GM21381 (cell line): Measurements from ENCODE around the gene SDCCAG8.

Experiments used
- ATAC-seq: cut with Tn5 transposase; IDR thresholded peaks from one replicate; pipeline ENCODE4 v1.9.1; 2021; ENCODE audit warnings: mild to moderate bottlenecking, moderate library complexity; ENCODE audit not compliant: unreplicated experiment

Gene SDCCAG8

DNA sequence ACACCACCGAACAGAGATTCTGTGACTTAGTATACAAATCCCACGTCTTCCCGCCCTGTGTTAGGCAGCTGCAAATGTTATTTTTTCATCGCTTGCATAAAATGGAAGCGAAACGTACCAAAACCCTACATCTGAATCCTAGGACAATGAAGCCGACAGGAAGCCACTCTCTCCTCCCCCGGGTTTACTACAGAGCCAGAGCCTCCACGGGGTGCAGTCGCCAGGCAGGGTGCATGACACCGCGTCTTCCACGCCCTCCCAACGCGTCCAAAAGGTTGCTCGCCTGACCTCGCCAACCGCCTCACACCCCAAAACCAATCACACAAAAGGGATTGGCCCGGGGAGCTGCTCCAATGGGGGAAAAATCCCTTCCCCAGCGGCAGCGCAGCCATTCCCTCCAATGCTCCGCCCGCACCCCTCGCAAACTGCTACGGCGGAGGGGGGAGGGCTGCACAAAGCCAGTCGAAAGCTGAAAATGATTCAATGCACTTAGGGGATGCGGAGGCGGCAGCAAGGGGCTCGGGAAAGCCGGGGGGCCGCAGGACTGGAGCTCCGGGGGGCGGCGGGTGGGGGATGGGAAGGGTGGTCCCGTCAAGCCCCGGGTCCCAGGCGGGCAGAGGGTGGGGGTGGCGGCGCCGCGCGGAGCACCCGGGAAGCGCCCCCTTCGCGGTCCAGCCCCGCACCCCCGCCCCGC is 1.5 kb upstream of the SDCCAG8 start:
- ATAC-seq = peak; percentile 15

DNA sequence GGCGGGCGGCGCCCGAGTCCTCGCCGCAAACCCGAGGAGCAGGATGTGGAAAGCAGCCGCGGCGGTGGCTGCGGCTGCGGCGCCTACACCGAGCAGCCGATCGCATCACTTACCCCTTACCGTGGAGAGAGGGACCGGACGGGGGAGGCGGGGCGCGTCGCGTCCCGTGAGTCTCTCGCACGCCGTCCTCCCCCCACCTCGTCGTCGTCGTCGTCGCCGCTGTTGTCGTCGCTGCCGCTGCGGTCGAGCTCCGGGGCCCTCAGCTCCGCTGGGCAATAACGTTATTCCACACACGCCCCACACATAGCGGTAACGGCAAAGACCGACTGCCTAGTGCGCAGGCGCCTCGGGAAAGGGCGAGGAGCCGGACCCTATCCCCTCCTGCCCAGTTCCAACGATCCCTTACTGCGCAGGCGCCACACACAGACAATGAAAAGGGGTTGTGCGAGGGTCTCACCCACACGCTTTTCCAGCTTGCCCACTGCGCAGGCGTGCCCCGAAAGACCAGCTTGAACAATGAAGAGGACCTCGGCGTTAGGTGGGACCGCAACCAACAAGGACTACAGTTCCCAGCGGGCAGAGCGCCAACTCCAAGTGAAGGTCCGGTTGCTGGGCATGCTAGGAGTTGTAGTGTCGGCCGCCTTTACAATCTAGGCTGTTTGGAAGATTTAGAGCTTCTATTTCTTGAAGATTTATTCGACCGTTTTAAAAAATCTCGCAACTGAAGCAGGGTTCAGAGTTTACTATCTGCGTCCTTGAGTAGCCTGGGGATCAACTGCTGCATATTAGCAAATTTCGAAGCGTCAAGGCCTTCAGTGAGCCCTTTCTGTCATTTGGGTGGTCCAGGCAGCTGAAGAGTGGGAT is 682 bp upstream of the SDCCAG8 start, which contains the start of gene CEP170:
Gene CEP170, minus strand, starts transcription at position 355 of the 864 bp plus-strand sequence. CDS start 30,001 bp downstream, outside the sequence.
- peak; percentile 45 for ATAC-seq

DNA sequence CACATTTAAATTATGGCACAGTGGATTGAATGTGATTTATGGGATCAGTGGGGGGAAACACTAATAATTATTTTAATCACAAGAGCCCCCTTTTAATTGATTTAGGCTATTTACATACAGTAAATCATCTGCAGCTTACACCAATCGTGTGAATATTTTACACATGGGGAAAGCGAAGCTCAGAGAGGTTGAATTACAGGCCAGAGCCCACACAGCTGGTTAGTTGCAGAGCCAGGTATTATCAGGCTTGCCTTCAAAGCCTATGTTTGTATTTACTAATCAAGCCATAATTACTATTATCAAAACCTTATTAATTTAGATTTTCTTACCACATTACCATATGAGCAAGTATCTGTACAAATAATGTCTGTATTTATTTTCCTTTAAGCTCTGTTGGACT is 749 bp downstream of the SDCCAG8 start:
- ATAC-seq = no peak

DNA sequence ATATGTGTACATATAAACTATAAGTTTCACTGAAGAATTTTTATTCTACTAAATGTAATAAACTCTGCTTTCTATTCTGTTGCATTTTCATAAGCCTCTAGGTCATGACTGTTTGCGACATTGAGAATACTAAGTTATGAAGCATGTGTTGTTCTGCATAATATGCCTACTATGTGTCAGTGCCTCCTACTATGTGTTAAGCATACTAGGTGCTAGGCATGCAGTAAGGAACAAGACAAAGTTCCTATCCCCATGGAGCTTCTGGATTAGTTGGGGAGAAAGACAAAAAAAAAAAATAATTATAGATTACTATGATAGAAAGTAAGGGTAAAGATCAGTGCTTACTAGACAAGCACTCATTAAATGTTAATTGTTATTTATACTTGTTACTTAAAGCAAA is 1.3 kb downstream of the SDCCAG8 start:
- ATAC-seq = no peak

DNA sequence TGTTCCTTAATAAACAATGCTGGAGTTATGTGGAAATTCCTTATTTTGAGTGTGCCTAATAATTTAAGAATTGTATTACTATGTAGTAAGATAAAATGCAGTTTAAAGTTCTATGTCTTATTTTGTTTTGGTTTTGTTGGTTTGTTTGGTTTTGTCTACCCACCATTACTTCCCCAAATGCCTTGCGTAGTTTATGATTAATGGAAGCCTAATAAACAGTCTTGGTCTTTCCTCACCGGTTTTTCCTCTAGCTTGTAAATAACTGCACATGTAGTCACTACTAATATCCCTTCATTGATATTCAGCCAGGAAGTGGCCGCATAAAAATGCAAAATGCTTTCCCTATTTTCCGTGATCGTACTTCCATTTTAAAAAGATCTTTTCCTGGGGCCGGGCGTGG is 2.9 kb downstream of the SDCCAG8 start:
- ATAC-seq = no peak

DNA sequence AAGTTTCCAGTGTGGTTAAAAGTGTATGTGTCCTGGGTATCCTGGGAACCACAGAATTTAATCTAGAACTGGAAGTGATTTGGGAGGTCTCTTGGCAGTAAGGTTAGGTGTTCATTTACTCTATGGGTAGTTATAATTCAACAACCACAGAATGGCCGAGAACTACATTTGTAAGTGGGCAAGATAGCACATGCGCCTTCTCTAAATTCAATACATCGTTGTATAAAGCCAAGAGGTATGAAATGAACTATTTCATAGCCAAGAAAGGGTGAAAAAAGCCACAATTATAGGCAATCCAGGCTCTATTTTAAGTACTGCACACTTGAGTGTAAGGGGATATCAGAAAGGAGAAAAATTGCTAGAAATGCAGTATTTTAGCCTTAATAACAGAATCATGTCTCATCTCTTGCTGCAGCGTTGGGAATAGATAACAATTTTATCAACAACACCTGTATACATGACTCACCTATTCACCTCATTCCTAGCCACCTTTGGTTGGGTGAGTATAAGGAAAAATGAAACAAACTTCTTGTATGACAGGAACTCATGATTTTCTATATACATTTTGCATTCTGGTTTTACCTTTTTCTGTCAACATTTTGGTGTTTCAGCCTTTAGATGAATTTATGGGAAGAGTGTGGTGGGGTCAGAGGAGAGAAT is 4.5 kb downstream of the SDCCAG8 start:
- ATAC-seq = no peak

DNA sequence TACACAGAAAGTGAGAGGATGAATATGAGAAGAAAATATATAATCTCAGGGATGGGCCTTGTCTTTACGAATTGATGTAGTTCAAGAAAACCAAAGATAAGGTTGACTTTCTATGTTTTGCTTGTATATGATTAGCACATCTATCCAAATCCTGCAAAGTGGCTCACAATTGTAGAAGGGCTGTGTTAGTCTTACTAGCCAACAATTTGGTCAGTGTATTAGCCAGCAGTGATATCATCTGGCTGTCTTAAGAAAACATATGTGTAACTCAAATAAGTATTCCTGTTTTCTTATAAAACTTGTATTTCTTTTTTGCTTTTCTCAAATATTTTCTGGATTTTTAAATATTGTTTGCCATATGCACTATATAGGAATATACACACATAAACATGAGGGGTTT is 5.5 kb downstream of the SDCCAG8 start:
- ATAC-seq = no peak

DNA sequence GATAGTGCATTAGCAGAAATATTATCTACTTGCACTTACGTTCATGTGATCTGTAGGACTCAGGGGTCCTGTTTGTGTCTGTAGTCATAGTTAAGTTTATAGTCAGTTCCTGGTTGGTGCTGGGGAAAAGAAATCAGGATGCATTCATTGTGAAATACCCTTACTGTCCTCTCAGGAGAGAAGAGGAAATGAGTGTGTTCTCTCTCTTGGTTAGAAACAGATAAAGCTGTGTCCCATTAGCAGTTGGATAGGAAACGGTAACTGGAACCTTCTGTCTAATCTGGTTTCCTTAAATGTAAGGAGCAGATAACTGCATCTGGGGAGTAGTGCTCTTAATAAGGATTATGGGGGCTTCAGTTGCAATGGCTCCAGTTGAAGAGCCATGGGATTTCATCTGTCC is 8.9 kb downstream of the SDCCAG8 start:
- ATAC-seq = no peak

DNA sequence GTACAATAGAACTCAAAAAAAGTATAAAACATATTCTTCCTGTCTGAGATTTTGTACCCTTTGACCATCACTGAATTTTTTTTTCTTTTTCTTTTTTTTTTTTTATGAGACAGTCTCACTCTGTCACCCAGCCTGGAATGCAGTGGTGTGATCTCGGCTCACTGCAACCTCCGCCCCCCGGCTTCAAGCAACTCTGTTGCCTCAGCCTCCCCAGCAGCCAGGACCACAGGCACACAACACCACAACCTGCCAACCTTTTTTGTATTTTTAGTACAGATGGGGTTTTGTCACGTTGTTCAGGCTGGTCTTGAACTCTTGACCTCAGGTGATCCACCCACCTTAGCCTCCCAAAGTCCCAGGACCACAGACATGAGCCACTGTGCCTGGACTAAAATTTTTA is 10.4 kb downstream of the SDCCAG8 start:
- ATAC-seq = no peak

DNA sequence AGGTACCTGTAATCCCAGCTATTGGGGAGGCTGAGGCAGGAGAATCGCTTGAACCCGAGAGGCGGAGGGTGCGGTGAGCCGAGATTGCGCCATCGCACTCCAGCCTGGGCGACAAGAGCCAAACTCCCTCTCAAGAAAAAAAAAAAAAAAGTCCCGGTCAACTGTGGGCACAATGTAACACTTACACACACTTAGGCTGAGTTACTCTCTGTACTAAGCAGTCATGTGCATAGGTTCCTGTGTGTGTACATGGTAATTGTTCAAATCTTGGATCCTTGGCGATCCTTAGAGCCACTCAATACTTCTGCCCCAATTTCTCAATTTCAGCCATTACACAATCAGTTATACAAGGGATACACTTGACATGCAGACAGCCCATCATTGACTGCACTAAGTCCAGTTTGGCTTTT is 11.6 kb downstream of the SDCCAG8 start:
- ATAC-seq = no peak

DNA sequence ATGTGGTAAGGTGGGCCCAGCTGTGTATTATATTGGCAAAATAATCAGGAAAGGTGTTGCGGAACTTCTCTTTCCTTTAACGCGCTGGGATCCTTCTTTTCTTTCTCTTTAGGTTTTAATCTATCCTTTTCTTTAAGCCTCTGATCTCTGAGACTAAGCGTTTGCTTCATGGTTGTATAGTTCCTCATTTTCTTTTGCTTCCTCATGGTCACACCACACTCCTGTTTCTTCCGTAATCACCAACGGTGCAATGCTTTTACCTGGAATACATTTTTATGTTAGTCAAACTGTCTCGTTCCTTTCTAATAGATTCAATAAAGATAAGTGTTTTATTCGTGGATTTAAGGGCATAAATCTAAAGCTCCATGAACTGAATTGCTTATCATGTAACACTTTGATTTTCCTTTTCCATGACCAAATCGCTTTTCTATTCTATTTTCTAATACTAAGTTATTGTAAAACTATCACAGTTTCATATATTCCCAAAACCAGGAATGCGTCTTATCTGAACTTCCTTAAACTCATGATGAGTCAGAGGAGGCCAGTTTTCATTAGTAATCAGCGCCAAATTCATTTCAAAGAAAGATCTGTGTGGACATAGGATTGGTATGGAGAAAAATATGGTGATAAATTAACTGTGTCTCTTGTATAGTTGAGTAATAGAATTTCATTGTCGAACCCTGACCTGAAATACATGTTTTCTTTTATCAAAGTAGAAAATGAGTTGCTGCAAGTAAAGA is 12.2 kb downstream of the SDCCAG8 start:
- no peak for ATAC-seq

DNA sequence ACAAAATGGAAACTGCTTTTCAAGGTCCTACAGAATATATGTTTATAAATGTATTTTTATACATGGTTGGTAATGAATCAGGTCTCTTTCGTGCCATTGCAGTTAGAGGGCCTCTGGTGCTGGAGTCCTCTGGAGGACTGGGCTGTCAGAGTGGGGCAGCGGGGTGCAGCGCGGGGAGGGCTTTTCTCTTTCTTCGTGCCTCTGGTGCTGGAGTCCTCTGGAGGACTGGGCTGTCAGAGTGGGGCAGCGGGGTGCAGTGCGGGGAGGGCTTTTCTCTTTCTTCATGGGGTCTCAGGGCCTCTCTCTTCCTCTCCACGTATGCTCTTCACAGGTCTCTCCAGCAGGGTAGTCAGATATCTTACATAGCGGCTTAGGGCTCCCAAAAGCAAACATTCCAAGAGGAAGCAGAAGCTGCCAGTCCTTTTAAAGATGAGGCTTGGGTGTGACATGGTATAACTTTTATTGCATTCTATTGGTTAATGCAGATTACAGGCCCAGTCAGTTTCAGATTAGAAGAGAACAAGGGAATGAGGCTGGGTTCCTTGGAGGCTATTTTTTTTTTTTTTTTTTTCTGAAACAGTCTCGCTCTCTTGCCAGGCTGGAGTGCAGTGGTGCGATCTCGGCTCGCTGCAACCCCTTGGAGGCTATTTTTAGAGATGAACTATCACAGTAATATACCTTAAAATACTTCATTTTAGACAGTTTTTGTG is 13.1 kb downstream of the SDCCAG8 start:
- ATAC-seq = peak; percentile 15

DNA sequence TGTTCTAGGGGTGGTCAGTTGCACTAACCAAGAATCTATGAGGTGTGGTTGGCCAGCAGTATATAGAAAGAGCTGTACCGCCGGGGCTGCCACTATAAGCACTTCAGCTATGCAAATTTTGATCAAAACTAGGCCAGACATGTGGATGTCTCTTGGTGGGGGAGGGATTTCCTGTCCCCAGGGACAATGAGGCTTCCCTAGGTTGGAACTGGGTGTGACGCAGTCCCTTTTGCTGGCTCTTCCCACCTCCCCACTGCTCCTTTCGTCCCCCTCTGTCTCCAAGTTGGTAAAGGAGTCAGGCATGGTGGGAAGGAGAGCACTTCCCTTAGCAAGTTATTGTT is 13.6 kb downstream of the SDCCAG8 start:
- ATAC-seq = peak; percentile 68

DNA sequence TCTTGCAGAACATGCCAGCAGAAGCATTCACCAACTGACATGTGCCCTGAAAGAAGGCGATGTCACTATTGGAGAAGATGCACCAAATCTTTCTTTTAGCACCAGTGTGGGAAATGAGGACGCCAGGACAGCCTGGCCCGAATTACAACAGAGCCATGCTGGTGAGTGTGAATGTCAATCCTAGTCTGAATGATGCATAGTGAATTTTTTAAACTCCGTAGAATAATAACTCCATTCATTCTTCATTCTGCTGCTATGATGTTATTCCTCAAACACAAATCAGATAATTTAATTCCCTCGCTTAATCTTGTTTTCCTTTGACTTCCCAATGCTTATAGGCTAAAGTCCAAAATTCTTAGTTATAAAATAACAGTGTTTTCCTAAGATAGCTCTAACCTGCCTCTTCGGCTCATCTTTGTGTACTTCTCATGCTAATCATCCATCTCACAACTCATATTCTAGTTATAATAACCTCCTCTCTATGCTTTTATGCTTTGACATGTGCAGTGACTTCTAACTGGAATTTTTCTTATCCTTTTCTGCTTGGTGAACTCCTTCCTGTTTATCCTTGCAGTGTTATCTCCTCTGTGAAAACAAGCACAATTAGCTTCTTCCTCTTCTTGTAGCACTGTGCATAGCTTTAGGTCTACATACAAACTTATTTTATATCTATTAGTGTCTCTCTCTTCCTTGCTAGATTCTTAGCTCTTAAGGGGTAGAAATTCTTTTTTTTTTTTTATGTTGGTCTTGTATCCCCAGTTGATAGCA is 14.4 kb downstream of the SDCCAG8 start:
- ATAC-seq = no peak

DNA sequence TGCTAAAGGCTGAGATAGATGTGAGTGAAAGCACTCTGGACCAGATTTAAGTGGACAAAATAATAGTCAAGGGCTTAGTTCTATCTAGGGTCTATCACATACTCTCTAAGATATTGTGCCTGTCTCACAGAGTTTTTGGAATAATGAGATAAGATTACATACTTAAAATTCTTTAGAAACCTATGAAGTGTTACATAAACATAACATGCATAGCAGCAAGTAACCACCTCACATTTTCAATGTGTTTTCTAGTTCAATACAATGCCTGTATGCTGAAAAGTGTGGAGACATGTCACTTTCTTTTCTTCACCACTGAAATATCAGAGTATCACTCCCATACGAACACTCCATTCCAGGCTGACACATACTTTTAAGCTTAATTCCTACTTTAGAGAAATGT is 16.2 kb downstream of the SDCCAG8 start:
- ATAC-seq = no peak

DNA sequence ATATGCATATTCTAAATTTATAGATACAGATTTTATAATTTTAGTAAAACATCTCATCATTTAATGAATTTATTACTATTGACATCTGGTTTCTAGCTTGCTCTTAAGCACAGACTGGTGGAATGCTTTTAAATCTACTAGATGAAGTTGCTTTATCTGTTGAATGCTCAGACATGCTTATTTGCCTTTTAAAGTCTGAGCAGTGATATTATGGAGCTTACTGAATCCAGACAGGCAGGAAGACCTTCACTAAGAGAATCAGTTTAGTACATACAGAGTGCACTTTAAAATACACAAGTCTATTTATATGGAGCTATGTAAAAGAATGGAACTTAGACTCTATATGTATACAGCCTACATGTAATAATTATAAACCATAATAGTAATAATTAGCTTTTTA is 16.6 kb downstream of the SDCCAG8 start:
- ATAC-seq = no peak

DNA sequence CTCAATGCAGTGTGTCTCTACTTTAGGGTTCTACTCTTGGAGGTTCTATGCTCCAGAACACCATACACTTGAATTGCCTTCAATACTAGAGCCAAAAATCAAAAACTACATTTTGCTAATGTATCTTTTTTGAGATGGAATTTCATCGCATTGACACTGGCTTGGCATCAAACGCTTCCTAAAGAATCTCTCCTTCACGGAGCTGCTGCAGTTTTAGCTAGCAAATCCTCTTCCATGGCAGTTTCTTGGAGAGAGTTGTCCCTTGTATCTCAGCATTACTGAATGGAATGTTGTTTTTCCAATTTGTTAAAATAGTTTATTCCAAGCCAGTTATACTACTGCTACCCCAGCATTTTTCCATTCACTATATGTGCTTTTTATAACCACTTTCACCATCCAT is 17.7 kb downstream of the SDCCAG8 start:
- ATAC-seq = no peak

DNA sequence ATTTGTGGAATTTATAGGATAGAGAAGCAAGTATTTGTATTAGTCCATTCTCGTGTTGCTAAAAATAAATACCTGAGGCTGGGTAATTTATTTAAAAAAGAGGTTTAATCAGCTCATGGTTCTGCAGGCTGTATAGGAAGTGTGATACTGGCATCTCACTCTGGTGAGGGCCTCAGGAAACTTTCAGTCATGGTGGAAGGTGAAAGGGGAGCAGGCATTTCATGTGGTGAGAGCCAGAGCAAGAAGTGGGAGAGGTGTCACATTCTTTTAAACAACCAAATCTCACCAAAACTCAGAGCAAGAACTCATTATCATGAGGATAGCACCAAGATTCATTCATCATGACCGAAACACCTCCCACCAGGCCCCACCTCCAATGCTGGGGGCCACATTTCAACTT is 18.1 kb downstream of the SDCCAG8 start:
- ATAC-seq = no peak

DNA sequence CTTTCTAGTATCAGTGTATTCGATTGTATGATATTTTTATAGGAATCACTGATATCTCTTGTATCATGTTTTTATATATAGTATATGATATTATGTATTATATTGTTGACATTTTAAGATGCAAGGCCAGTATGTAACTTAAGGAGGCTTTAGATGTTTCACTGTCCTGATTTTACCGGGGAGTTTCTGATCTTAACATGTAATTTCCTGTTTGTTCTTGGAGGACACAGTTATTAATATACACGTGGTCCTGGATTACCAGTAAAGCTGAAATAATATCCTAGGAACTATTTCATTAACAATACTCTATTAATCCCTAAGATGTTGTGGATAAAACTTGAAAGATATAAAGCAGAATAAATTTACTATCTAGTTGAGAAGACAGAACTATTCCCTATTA is 19.5 kb downstream of the SDCCAG8 start:
- ATAC-seq = no peak
